Astrocyte (in vitro differentiated cells and primary cell): ENCODE results near the gene VWCE.
"Not testable (repeated sequence)": the region's sequence is repeated elsewhere in the genome, so short reads cannot be mapped to it uniquely, and the experiment has no call there.

Experiments
- EZH2 ChIP-seq: IDR thresholded peaks from 2 replicates; pipeline ENCODE4 v1.6.1; 2012; ENCODE audit warnings: mild to moderate bottlenecking, low read length, inconsistent platforms; ENCODE audit not compliant: insufficient read depth
- TF ChIP-seq, protein P1 (sequence below): IDR thresholded peaks from 2 replicates; pipeline ENCODE4 v1.5.1; 2011; ENCODE audit warnings: low read depth, mild to moderate bottlenecking, inconsistent platforms, low read length, moderate library complexity; ENCODE audit not compliant: insufficient read depth

DNA sequence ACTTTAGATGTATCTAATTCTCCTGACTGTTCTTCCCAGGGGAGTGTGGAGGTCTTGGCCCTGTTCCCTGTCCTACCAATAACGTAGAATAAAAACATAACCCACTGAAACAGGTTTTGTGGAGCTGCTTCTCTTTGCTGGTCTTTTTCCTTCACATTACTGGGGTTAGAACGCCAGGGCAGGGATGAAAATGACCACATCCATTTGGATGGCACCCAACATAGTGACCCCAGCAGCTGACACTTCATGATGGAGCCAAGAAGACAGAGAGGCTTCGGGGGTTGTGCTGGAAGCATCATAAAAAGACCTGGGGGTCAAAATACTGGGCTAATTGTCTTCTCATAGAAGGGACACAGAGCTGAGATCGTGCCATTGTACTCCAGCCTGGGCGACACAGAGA, 63.5 kb downstream of the VWCE start:
- TF ChIP-seq EZH2, result not testable (repeated sequence)
- TF ChIP-seq, protein P1, sequence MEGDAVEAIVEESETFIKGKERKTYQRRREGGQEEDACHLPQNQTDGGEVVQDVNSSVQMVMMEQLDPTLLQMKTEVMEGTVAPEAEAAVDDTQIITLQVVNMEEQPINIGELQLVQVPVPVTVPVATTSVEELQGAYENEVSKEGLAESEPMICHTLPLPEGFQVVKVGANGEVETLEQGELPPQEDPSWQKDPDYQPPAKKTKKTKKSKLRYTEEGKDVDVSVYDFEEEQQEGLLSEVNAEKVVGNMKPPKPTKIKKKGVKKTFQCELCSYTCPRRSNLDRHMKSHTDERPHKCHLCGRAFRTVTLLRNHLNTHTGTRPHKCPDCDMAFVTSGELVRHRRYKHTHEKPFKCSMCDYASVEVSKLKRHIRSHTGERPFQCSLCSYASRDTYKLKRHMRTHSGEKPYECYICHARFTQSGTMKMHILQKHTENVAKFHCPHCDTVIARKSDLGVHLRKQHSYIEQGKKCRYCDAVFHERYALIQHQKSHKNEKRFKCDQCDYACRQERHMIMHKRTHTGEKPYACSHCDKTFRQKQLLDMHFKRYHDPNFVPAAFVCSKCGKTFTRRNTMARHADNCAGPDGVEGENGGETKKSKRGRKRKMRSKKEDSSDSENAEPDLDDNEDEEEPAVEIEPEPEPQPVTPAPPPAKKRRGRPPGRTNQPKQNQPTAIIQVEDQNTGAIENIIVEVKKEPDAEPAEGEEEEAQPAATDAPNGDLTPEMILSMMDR, result not testable (repeated sequence)
